Panc1 (cell line): ENCODE results near the gene EPS8L1. TPM values are rescaled to one million over a fixed set of nuclear protein-coding genes. Genes with fewer than 3 reads are reported as not detected.
A peak's percentile ranks its signal among the peaks of the same experiment; 100 is the strongest.
"Not testable (repeated sequence)": the region's sequence is repeated elsewhere in the genome, so short reads cannot be mapped to it uniquely, and the experiment has no call there.

Source experiments
- ATAC-seq: fragments of 200-7000 bp; cut with Tn5 transposase; 2 replicates; pipeline ENCODE4 v1.9.1; 2020; ENCODE audit warnings: mild to moderate bottlenecking, moderate library complexity
- BruUV-seq: library from RNA; stranded (reverse); fragments of 400-500 nt; replicated peaks from 2 replicates; lab custom pipeline; 2021; lab: Mats Ljungman, UMichigan
- CTCF ChIA-PET: fragments of 300-600 bp; sonication (Branson Sonifier 250); formaldehyde crosslinking; loops from one replicate; lab custom pipeline; 2022; ENCODE audit warnings: antibody characterized with exemption; lab: Charles Lee
- POLR2A ChIA-PET: fragments of 300-600 bp; sonication (Branson Sonifier 250); formaldehyde crosslinking; loops from one replicate; lab custom pipeline; 2022; ENCODE audit warnings: antibody characterized with exemption; lab: Charles Lee
- DNase-seq: peaks from one replicate; pipeline ENCODE4 v3.0.0-alpha.2; 2010; ENCODE audit warnings: low read depth, low spot score
- H3K27ac ChIP-seq: 2 replicates; pipeline ENCODE4 v1.5.1; 2011; ENCODE audit warnings: mild to moderate bottlenecking, low read length, inconsistent platforms
- H3K27me3 ChIP-seq: fragments of 200-500 bp; sonication (Bioruptor generic); 2 replicates; pipeline ENCODE4 v1.6.0; 2014; ENCODE audit warnings: low read length, inconsistent platforms; ENCODE audit not compliant: control insufficient read depth, insufficient read depth
- H3K36me3 ChIP-seq: fragments of 200-500 bp; sonication (Bioruptor generic); 2 replicates; pipeline ENCODE4 v1.5.1; 2014; ENCODE audit warnings: inconsistent platforms, mild to moderate bottlenecking, low read length, moderate library complexity; ENCODE audit not compliant: control insufficient read depth, insufficient read depth
- H3K4me1 ChIP-seq: 2 replicates; pipeline ENCODE4 v1.5.1; 2011; ENCODE audit warnings: inconsistent platforms, mild to moderate bottlenecking, low read length, moderate library complexity; ENCODE audit not compliant: control insufficient read depth, insufficient read depth
- H3K4me3 ChIP-seq, 2 experiments: 2 replicates each; pipeline ENCODE4 v1.5.1; 2011 to 2012; ENCODE audit warnings: low read depth in 2 of 2, low read length in 2 of 2, mild to moderate bottlenecking in 2 of 2, inconsistent platforms in 1 of 2, moderate library complexity in 1 of 2
- H3K9me3 ChIP-seq: fragments of 200-500 bp; sonication (Bioruptor generic); 2 replicates; pipeline ENCODE4 v1.5.1; 2014; ENCODE audit warnings: low read depth, mild to moderate bottlenecking, inconsistent platforms, low read length, moderate library complexity; ENCODE audit not compliant: control insufficient read depth, insufficient read depth
- CTCF ChIP-seq: fragments of 450-650 bp; IDR thresholded peaks from 2 replicates; pipeline ENCODE4 v1.5.1; 2017; ENCODE audit warnings: mild to moderate bottlenecking
- POLR2AphosphoS5 ChIP-seq: IDR thresholded peaks from 2 replicates; pipeline ENCODE4 v1.6.1; 2012; ENCODE audit warnings: mild to moderate bottlenecking, low read depth, low read length, moderate library complexity
- REST ChIP-seq, 2 experiments: IDR thresholded peaks; 2 replicates each; pipeline ENCODE4 v1.6.1; 2011 to 2012; ENCODE audit warnings: low read depth in 2 of 2, control low read depth in 1 of 2, low read length in 1 of 2, mild to moderate bottlenecking in 1 of 2, moderate library complexity in 1 of 2; ENCODE audit not compliant: insufficient read depth in 1 of 2
- SIN3A ChIP-seq: IDR thresholded peaks from 2 replicates; pipeline ENCODE4 v1.6.1; 2012; ENCODE audit warnings: low read depth, mild to moderate bottlenecking, low read length, moderate library complexity, borderline replicate concordance; ENCODE audit not compliant: insufficient read depth
- TCF7L2 ChIP-seq: IDR thresholded peaks from 2 replicates; pipeline ENCODE4 v1.6.1; 2011; ENCODE audit warnings: mild to moderate bottlenecking, low read depth, low read length, inconsistent platforms
- in situ Hi-C: cut with HindIII; loops from 2 replicates; pipeline ENCODE4 v1.10.0; 2016; ENCODE audit warnings: low sequenced_read_pairs, low pct_unique_long_range_greater_than_20kb
- intact Hi-C: fragments of 100-400 bp; cut with micrococcal nuclease; formaldehyde crosslinking; loops from one replicate; pipeline ENCODE4 v1.10.0; 2022; ENCODE audit not compliant: unreplicated experiment
- total RNA-seq: library from RNA; stranded (reverse); gene quantifications from one replicate; pipeline ENCODE4 v1.2.1, GENCODE V29; 2021; ENCODE audit not compliant: unreplicated experiment

The EPS8L1 gene
- total RNA-seq, 1 experiment from 2014 or later, result 11.0 TPM

GRCh38 chr19:55040654-55041053 is 35.0 kb upstream of the EPS8L1 start:
- H3K4me3 ChIP-seq, BruUV-seq, H3K27me3 ChIP-seq, DNase-seq, H3K9me3 ChIP-seq, H3K27ac ChIP-seq, H3K4me1 ChIP-seq, H3K36me3 ChIP-seq, CTCF ChIA-PET, ATAC-seq, in situ Hi-C loops, intact Hi-C loops, POLR2A ChIA-PET: not testable (repeated sequence)

GRCh38 chr19:55041244-55041626 is 34.4 kb upstream of the EPS8L1 start:
- H3K27ac ChIP-seq, result no peak overlapping the region
- H3K27me3 ChIP-seq, result no peaks in the 10 kb centered on the region
- in situ Hi-C loops (no loop called here), intact Hi-C loops (no loop called here)
- no peaks in the 10 kb centered on the region for H3K9me3 ChIP-seq
- BruUV-seq, result no TSS peak
- no peak for TF ChIP-seq POLR2AphosphoS5
- TF ChIP-seq REST (IDR thresholded peaks at IDR 0.05; ENCODE audit: insufficient read depth in 1 of 2, low read depth in 2 of 2, low read length in 1 of 2), result no peak
- no peak for TF ChIP-seq SIN3A
- no peak for TF ChIP-seq TCF7L2
- no peak for TF ChIP-seq CTCF
- no peaks in the 10 kb centered on the region for H3K36me3 ChIP-seq
- CTCF ChIA-PET, result no interaction called here
- no peaks in the 10 kb centered on the region for H3K4me1 ChIP-seq
- POLR2A ChIA-PET, result no interaction called here
- no peak for DNase-seq
- no peak for ATAC-seq
- H3K4me3 ChIP-seq, result no peak overlapping the region

GRCh38 chr19:55041627-55042343 is 33.9 kb upstream of the EPS8L1 start:
- TF ChIP-seq POLR2AphosphoS5, result no peak
- TF ChIP-seq CTCF, result no peak
- TF ChIP-seq SIN3A, result no peak
- TF ChIP-seq TCF7L2, result no peak
- no peak for TF ChIP-seq REST (IDR thresholded peaks at IDR 0.05; ENCODE audit: insufficient read depth in 1 of 2, low read depth in 2 of 2, low read length in 1 of 2)
- no peak for ATAC-seq
- in situ Hi-C loops (no loop called here), intact Hi-C loops (no loop called here)
- CTCF ChIA-PET, result no interaction called here
- Histone ChIP-seq H3K4me3 (no peak overlapping the region), H3K36me3 (no peaks in the 10 kb centered on the region), H3K27me3 (no peaks in the 10 kb centered on the region), H3K27ac (no peak overlapping the region), H3K9me3 (no peaks in the 10 kb centered on the region), H3K4me1 (no peaks in the 10 kb centered on the region)
- BruUV-seq, result TSS peak; percentile 52
- POLR2A ChIA-PET, result no interaction called here
- DNase-seq, result no peak
